A549 (cell line): ENCODE measurements around the gene LCN1.

ENCODE experiments used
- ATOH8 ChIP-seq: fragments of 250-450 bp; sonication (Bioruptor Pico); IDR thresholded peaks from 2 replicates; pipeline ENCODE4 v1.5.0; 2020; ENCODE audit warnings: low read depth, mild to moderate bottlenecking, moderate library complexity
- CTCF ChIP-seq: fragments of >200 bp; sonication (Bioruptor Twin); formaldehyde crosslinking; IDR thresholded peaks from 3 replicates; pipeline ENCODE4 v1.5.1; 2016
- EP300 ChIP-seq, 2 experiments: fragments of >200 bp; sonication (Bioruptor Twin); formaldehyde crosslinking; IDR thresholded peaks; 2 replicates in 1 of 2; 3 replicates in 1 of 2; pipeline ENCODE4 v1.6.1; 2016 to 2017
- JUN ChIP-seq, 2 experiments: fragments of >200 bp; sonication (Bioruptor Twin); formaldehyde crosslinking; IDR thresholded peaks; 2 replicates in 1 of 2; 3 replicates in 1 of 2; pipeline ENCODE4 v1.6.1; 2016 to 2017
- MAFK ChIP-seq: fragments of 450-650 bp; IDR thresholded peaks from 2 replicates; pipeline ENCODE4 v1.6.1; 2014; ENCODE audit not compliant: partially characterized antibody
- MYC ChIP-seq: IDR thresholded peaks from 2 replicates; pipeline ENCODE4 v1.6.1; 2012; ENCODE audit warnings: mild to moderate bottlenecking, inconsistent platforms, low read length, improper control_type of control experiment, borderline replicate concordance
- PBX3 ChIP-seq: IDR thresholded peaks from 2 replicates; pipeline ENCODE4 v1.6.1; 2012
- PHF8 ChIP-seq: fragments of 200-600 bp; sonication (generic); IDR thresholded peaks from 2 replicates; pipeline ENCODE4 v1.6.1; 2016; ENCODE audit warnings: low read depth, mild to moderate bottlenecking, antibody characterized with exemption, moderate library complexity, borderline replicate concordance
- POLR2A ChIP-seq: IDR thresholded peaks from 2 replicates; pipeline ENCODE4 v1.6.1; 2012; ENCODE audit warnings: mild to moderate bottlenecking, low read length
- REST ChIP-seq: fragments of 200-600 bp; sonication (generic); IDR thresholded peaks from 2 replicates; pipeline ENCODE4 v1.6.1; 2016; ENCODE audit warnings: antibody characterized with exemption, mild to moderate bottlenecking, moderate library complexity
- RFX5 ChIP-seq: fragments of 450-650 bp; IDR thresholded peaks from 2 replicates; pipeline ENCODE4 v1.7.1; 2014; ENCODE audit warnings: antibody characterized with exemption, mild to moderate bottlenecking, moderate library complexity
- ZFP36 ChIP-seq: fragments of 450-650 bp; IDR thresholded peaks from 2 replicates; pipeline ENCODE4 v1.6.1; 2014; ENCODE audit warnings: borderline replicate concordance; ENCODE audit not compliant: partially characterized antibody

- TF ChIP-seq RFX5 (no peak), ZFP36 (no peak), CTCF (no peak), ATOH8 (CRISPR knock-in tag) (no peak), REST (no peak), PHF8 (no peak), POLR2A (no peak), PBX3 (no peak), EP300 (IDR thresholded peaks at IDR 0.05) (no peak), MAFK (no peak), MYC (no peak), JUN (IDR thresholded peaks at IDR 0.05) (no peak)
Observed at GRCh38 chr9:135522137-135522877, 1.1 kb downstream of the LCN1 start.
